Activated CD8-positive, alpha-beta memory T cell treated with anti-CD3 and anti-CD28 coated beads, Interleukin-2, amount 50 U/mL, for 4 hours (primary cell): ENCODE measurements around the gene AFMID.

Experiments used
- DNase-seq: peaks from one replicate; pipeline ENCODE4 v3.0.0-alpha.2; 2020

Gene AFMID

GRCh38 chr17:78180083-78180482, 7.1 kb upstream of the AFMID start:
- DNase-seq, result no peak

- DNase-seq, result no peak
Observed at GRCh38 chr17:78180508-78180907, 6.7 kb upstream of the AFMID start.

- no peak for DNase-seq
Observed at GRCh38 chr17:78182504-78182903, 4.7 kb upstream of the AFMID start.

- no peak for DNase-seq
Observed at GRCh38 chr17:78183916-78184315, 3.2 kb upstream of the AFMID start.

- DNase-seq, result no peak
Observed at GRCh38 chr17:78184351-78184750, 2.8 kb upstream of the AFMID start.

GRCh38 chr17:78184868-78185267, 2.3 kb upstream of the AFMID start:
- DNase-seq, result no peak

GRCh38 chr17:78185981-78186691, 1.0 kb upstream of the AFMID start:
- DNase-seq, result no peak

- no peak for DNase-seq
Observed at GRCh38 chr17:78196716-78197115, 9.6 kb downstream of the AFMID start.

GRCh38 chr17:78197147-78197832, 10.1 kb downstream of the AFMID start:
- no peak for DNase-seq

- no peak for DNase-seq
Observed at GRCh38 chr17:78200451-78200850, 13.3 kb downstream of the AFMID start.

- DNase-seq, result no peak
Observed at GRCh38 chr17:78202666-78203065, 15.5 kb downstream of the AFMID start.

GRCh38 chr17:78204387-78205123, 17.4 kb downstream of the AFMID start:
- no peak for DNase-seq

- no peak for DNase-seq
Observed at GRCh38 chr17:78205124-78205775, 18.1 kb downstream of the AFMID start.

- DNase-seq, result no peak
Observed at GRCh38 chr17:78206298-78206697, 19.1 kb downstream of the AFMID start.

- no peak for DNase-seq
Observed at GRCh38 chr17:78208486-78208885, 21.3 kb downstream of the AFMID start.

- no peak for DNase-seq
Observed at GRCh38 chr17:78210111-78210510, 22.9 kb downstream of the AFMID start.

- no peak for DNase-seq
Observed at GRCh38 chr17:78211032-78211431, 23.9 kb downstream of the AFMID start.

- peak; percentile 90 for DNase-seq
Observed at GRCh38 chr17:78214016-78214705, 27.0 kb downstream of the AFMID start, which contains the start of gene BIRC5. TSS of gene BIRC5 (plus strand) at chr17:78214253. CDS start at chr17:78214317, 64 bp downstream.

- no peak for DNase-seq
Observed at GRCh38 chr17:78214706-78215061, 27.5 kb downstream of the AFMID start.

- DNase-seq, result no peak
Observed at GRCh38 chr17:78219396-78220150, 32.4 kb downstream of the AFMID start.

- DNase-seq, result no peak
Observed at GRCh38 chr17:78223061-78223460, 35.9 kb downstream of the AFMID start.

- DNase-seq, result no peak
Observed at GRCh38 chr17:78223765-78224164, 36.6 kb downstream of the AFMID start.
